Uterus (tissue), 4 donors: ENCODE data around the gene GABBR1. TPM values are rescaled to one million over a fixed set of nuclear protein-coding genes. Genes with fewer than 3 reads are reported as not detected.
A peak's percentile ranks its signal among the peaks of the same experiment; 100 is the strongest.

Experiments used
- DNase-seq, 2 donors: peaks; one replicate each; pipeline ENCODE4 v3.0.0-alpha.2; 2019 to 2020
- H3K27ac ChIP-seq, 2 donors: fragments of 200-600 bp; sonication (generic); 1 replicate in 1 of 2; 2 replicates in 1 of 2; pipeline ENCODE4 v1.5.1; 2016 to 2018
- H3K27me3 ChIP-seq, 2 donors: fragments of 200-600 bp; sonication (generic); one replicate each; pipeline ENCODE4 v1.5.1; 2018 to 2019; ENCODE audit warnings: control low read depth in 1 of 2
- H3K36me3 ChIP-seq, 2 donors: fragments of 200-600 bp; sonication (generic); one replicate each; pipeline ENCODE4 v1.5.1; 2019; ENCODE audit warnings: control low read depth in 1 of 2
- H3K4me1 ChIP-seq, 2 donors: fragments of 200-600 bp; sonication (generic); one replicate each; pipeline ENCODE4 v1.5.1; 2018 to 2019; ENCODE audit warnings: control low read depth in 1 of 2
- H3K4me3 ChIP-seq, 2 donors: fragments of 200-600 bp; sonication (generic); 1 replicate in 1 of 2; 2 replicates in 1 of 2; pipeline ENCODE4 v1.5.1; 2018 to 2019; ENCODE audit warnings: mild to moderate bottlenecking in 1 of 2
- H3K9me3 ChIP-seq, 2 donors: fragments of 200-600 bp; sonication (generic); one replicate each; pipeline ENCODE4 v1.5.1; 2019; ENCODE audit warnings: control low read depth in 1 of 2
- POLR2A ChIP-seq, 2 donors: fragments of 450-650 bp; IDR thresholded peaks; one replicate each; pipeline ENCODE4 v1.6.1; 2016; ENCODE audit warnings: antibody characterized with exemption in 2 of 2, mild to moderate bottlenecking in 1 of 2, moderate library complexity in 1 of 2
- intact Hi-C: fragments of 100-400 bp; cut with DNase I; formaldehyde crosslinking; loops from one replicate; pipeline ENCODE4 v1.15.1; 2023; ENCODE audit warnings: low total_unique reads
- total RNA-seq, 4 donors: library from RNA; depleted of rRNA in 3 of 4; stranded (reverse); fragments of >200 nt in 3 of 4; gene quantifications; one replicate each; pipeline versions ENCODE4 v1.1.0 to v1.2.4, GENCODE V29; 2014 to 2023
- TF ChIP-seq, protein P1 (sequence below), 4 experiments: fragments of 200-600 bp in 2 of 4; fragments of 450-650 bp in 2 of 4; sonication (generic) in 2 of 4; IDR thresholded peaks; one replicate each; pipeline ENCODE4 v1.5.1; 2016 to 2019; ENCODE audit warnings: antibody characterized with exemption in 4 of 4, mild to moderate bottlenecking in 2 of 4, moderate library complexity in 1 of 4
- donor health status: DM: yes; HTN: yes; CAD: no.

The GABBR1 gene
- total RNA-seq, 4 donors from 2014 or later = 29.4 to 184 (median 44.6) TPM

DNA sequence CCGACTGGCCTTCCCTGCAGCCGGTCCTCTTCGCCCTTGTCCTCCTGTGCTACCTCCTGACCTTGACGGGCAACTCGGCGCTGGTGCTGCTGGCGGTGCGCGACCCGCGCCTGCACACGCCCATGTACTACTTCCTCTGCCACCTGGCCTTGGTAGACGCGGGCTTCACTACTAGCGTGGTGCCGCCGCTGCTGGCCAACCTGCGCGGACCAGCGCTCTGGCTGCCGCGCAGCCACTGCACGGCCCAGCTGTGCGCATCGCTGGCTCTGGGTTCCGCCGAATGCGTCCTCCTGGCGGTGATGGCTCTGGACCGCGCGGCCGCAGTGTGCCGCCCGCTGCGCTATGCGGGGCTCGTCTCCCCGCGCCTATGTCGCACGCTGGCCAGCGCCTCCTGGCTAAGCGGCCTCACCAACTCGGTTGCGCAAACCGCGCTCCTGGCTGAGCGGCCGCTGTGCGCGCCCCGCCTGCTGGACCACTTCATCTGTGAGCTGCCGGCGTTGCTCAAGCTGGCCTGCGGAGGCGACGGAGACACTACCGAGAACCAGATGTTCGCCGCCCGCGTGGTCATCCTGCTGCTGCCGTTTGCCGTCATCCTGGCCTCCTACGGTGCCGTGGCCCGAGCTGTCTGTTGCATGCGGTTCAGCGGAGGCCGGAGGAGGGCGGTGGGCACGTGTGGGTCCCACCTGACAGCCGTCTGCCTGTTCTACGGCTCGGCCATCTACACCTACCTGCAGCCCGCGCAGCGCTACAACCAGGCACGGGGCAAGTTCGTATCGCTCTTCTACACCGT lies 79.5 kb downstream of the GABBR1 start:
- no peaks in the 10 kb centered on the region for H3K9me3 ChIP-seq
- intact Hi-C loops = no loop called here
- peak overlapping the region; percentile 23 to 24 for H3K4me3 ChIP-seq
- H3K4me1 ChIP-seq = peaks cover 0 to 5% of the 10 kb centered on the region in 2 donors
- TF ChIP-seq POLR2A (IDR thresholded peaks at IDR 0.05) = no peak
- TF ChIP-seq, protein P1, sequence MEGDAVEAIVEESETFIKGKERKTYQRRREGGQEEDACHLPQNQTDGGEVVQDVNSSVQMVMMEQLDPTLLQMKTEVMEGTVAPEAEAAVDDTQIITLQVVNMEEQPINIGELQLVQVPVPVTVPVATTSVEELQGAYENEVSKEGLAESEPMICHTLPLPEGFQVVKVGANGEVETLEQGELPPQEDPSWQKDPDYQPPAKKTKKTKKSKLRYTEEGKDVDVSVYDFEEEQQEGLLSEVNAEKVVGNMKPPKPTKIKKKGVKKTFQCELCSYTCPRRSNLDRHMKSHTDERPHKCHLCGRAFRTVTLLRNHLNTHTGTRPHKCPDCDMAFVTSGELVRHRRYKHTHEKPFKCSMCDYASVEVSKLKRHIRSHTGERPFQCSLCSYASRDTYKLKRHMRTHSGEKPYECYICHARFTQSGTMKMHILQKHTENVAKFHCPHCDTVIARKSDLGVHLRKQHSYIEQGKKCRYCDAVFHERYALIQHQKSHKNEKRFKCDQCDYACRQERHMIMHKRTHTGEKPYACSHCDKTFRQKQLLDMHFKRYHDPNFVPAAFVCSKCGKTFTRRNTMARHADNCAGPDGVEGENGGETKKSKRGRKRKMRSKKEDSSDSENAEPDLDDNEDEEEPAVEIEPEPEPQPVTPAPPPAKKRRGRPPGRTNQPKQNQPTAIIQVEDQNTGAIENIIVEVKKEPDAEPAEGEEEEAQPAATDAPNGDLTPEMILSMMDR (IDR thresholded peaks at IDR 0.05) = peak in 3 of 4 experiments; percentile 1 to 34 (median 24)
- peaks cover 0 to 18% of the 10 kb centered on the region in 2 donors for H3K27me3 ChIP-seq
- H3K27ac ChIP-seq = peak overlapping the region; percentile 4 to 41
- no peaks in the 10 kb centered on the region for H3K36me3 ChIP-seq
- DNase-seq = peak; percentile 49 to 72

DNA sequence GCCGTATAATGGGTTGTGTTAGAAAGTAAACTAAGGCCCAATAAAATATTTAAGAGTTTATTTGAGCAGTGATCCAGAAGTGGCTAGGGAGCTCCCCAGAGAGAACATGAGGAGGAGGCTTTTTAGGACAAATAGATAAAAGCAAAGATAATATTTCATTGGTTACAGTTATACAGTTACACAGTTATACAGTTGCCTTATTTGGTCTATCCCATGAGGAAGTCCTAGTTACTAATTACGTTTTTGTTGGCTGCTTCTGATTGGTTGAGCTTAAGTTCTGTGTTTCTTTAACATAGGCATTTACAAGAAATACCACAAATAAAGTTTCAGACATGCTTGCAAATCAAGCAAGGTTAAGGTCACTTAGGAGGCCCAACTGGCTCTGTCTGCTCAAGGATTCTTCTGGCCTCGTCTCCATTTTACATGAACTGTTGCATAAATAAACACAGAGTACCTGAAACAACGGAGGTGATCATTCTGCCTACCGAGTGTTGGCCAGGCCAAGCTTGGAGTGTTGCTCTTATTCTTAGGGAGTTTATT lies 80.4 kb downstream of the GABBR1 start:
- Histone ChIP-seq H3K4me1 (peaks cover 0 to 5% of the 10 kb centered on the region in 2 donors), H3K27ac (peak overlapping the region in 1 of 2 donors; percentile 41), H3K9me3 (no peaks in the 10 kb centered on the region), H3K4me3 (peak overlapping the region; percentile 23 to 24), H3K36me3 (no peaks in the 10 kb centered on the region), H3K27me3 (peaks cover 0 to 18% of the 10 kb centered on the region in 2 donors)
- no peak for DNase-seq
- intact Hi-C loops = no loop called here
- TF ChIP-seq POLR2A (IDR thresholded peaks at IDR 0.05) = no peak

DNA sequence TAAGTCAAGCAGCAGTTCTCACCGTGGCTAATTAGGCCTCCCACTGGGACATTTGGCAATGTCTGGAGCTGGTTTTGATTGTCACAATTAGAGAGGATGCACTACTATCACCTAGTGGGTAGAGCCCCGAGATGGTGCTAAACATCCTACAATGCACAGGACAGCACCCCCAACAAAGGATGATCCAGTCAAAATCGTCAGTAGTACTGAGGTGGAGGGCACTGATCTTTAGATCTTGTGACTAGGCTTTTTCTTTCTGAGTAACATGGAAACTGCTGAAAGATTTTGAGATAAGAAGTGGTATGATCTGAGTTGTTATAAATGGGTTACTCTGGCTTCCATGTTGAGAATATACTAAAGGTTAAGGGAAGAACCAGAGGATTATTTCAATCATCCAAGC lies 85.4 kb downstream of the GABBR1 start:
- Histone ChIP-seq H3K9me3 (no peaks in the 10 kb centered on the region), H3K4me1 (no peaks in the 10 kb centered on the region), H3K4me3 (no peak overlapping the region), H3K27ac (no peak overlapping the region), H3K36me3 (no peaks in the 10 kb centered on the region), H3K27me3 (no peaks in the 10 kb centered on the region)
- intact Hi-C loops = no loop called here
- DNase-seq = no peak
- TF ChIP-seq, protein P1 (IDR thresholded peaks at IDR 0.05) = no peak
- no peak for TF ChIP-seq POLR2A (IDR thresholded peaks at IDR 0.05)

DNA sequence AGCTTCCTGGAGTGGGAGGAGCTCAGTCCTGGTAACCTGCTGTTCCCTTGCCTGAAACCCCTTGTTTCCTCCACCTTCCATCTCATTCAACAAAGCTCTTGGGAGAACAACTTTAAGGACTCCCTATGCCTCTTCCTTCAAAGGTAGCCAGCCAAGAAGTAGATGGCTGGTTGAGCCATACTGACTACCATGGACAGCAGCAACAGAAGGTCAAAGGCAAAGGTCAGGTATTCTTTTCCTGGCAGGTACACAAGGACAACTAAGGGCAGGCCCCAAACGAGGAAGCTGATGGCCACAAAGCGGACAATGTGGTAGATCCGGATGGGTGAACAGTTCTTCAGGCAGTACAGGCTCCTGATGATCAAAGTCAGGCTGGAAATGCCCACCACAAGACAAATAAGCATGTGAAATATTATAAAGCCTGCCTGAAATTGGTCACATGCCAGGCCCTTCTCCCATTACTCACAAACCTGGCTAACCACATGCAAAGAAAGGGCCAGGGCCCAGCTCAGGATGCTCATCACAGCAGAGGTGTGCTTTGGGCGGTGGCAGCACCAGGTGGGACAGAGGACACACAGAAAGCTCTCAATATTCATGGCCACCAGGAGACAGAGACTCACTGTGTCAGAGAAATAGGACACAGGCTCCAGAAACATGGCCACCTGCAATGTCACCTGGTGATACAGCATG lies 95.1 kb downstream of the GABBR1 start:
- intact Hi-C loops = no loop called here
- no peak for TF ChIP-seq POLR2A (IDR thresholded peaks at IDR 0.05)
- TF ChIP-seq, protein P1 (IDR thresholded peaks at IDR 0.05) = no peak
- Histone ChIP-seq H3K4me3 (no peak overlapping the region), H3K36me3 (no peaks in the 10 kb centered on the region), H3K27me3 (no peaks in the 10 kb centered on the region), H3K27ac (no peak overlapping the region), H3K9me3 (no peaks in the 10 kb centered on the region), H3K4me1 (no peaks in the 10 kb centered on the region)
- DNase-seq = no peak

DNA sequence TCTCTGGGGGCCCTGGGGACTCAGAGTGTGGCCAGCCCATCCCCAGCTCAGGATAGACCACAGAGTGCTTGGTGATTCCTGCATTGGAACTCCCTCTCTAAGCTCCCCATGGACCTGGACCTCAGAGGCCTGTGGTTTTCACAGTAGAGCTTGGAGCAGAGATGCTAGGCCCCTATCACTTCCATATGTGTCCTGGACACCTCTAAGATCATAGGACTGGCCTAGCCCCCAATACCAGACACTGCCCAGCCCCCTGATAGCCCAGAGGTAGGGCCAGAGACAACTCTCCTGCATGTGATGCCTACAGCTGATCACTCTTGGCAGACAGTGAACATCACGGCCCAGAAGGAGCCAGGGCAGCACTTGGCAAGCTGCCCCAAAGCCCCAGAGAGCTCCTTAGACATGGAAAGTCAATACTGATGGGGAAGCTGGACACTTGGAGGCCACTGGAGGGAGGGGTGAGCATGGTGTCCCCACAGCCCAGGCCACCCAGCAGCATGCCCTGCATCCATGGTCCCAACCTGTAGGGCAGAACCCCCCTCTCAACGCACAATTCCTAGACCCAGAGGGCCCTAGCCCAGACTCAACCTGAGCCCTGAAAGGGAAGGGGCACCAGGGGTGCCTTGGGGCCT lies 100.5 kb downstream of the GABBR1 start:
- intact Hi-C loops = no loop called here
- TF ChIP-seq, protein P1 (IDR thresholded peaks at IDR 0.05) = no peak
- TF ChIP-seq POLR2A (IDR thresholded peaks at IDR 0.05) = no peak
- Histone ChIP-seq H3K27me3 (no peaks in the 10 kb centered on the region), H3K4me1 (no peaks in the 10 kb centered on the region), H3K27ac (no peak overlapping the region), H3K36me3 (no peaks in the 10 kb centered on the region), H3K9me3 (no peaks in the 10 kb centered on the region), H3K4me3 (no peak overlapping the region)
- no peak for DNase-seq
